GM12892 (cell line): ENCODE results near the gene KLF7.
A peak's percentile ranks its signal among the peaks of the same experiment; 100 is the strongest.

Experiments used
- DNase-seq: peaks from one replicate; pipeline ENCODE4 v3.0.0; 2011; ENCODE audit not compliant: insufficient read length
- FAIRE-seq: peaks from 2 replicates; lab custom pipeline; 2011; peaks lifted over from hg19 to GRCh38; lab: Jason Lieb, UNC
- POLR2A ChIP-seq: IDR thresholded peaks from 2 replicates; pipeline ENCODE4 v1.6.1; 2011; ENCODE audit warnings: low read depth, low read length, control low read depth
- POLR2AphosphoS5 ChIP-seq: IDR thresholded peaks from 2 replicates; pipeline ENCODE4 v1.6.1; 2011; ENCODE audit warnings: low read depth, low read length, control low read depth
- TAF1 ChIP-seq: IDR thresholded peaks from 2 replicates; pipeline ENCODE4 v1.6.1; 2011; ENCODE audit warnings: low read depth, mild to moderate bottlenecking, control low read depth, low read length, borderline replicate concordance

KLF7 gene

GRCh38 chr2:207141386-207141785 lies 24.4 kb downstream of the KLF7 start:
- FAIRE-seq (peak; percentile 84), DNase-seq (no peak)
- TF ChIP-seq POLR2AphosphoS5 = no peak
- no peak for TF ChIP-seq TAF1
- no peak for TF ChIP-seq POLR2A

GRCh38 chr2:207140265-207140664 lies 25.5 kb downstream of the KLF7 start:
- FAIRE-seq (no peak), DNase-seq (no peak)
- TF ChIP-seq TAF1 = no peak
- no peak for TF ChIP-seq POLR2A
- TF ChIP-seq POLR2AphosphoS5 = no peak

- TF ChIP-seq TAF1 (no peak), POLR2AphosphoS5 (no peak), POLR2A (no peak)
- DNase-seq = no peak
- FAIRE-seq = no peak
These were observed 26.2 kb downstream of the KLF7 start for GRCh38 chr2:207139552-207139951.

GRCh38 chr2:207138627-207139297 lies 27.0 kb downstream of the KLF7 start:
- no peak for TF ChIP-seq POLR2A
- no peak for TF ChIP-seq POLR2AphosphoS5
- no peak for TF ChIP-seq TAF1
- DNase-seq = no peak
- no peak for FAIRE-seq

GRCh38 chr2:207137596-207138337 lies 28.0 kb downstream of the KLF7 start:
- TF ChIP-seq POLR2AphosphoS5 (no peak), TAF1 (no peak), POLR2A (no peak)
- no peak for FAIRE-seq
- DNase-seq = no peak

- TF ChIP-seq POLR2AphosphoS5 (no peak), TAF1 (no peak), POLR2A (no peak)
- DNase-seq (no peak), FAIRE-seq (no peak)
These were observed 28.9 kb downstream of the KLF7 start for GRCh38 chr2:207136874-207137273.

- no peak for FAIRE-seq
- TF ChIP-seq POLR2A (no peak), TAF1 (no peak), POLR2AphosphoS5 (no peak)
- DNase-seq = no peak
These were observed 29.8 kb downstream of the KLF7 start for GRCh38 chr2:207135801-207136457.

- FAIRE-seq = no peak
- DNase-seq = no peak
- TF ChIP-seq TAF1 (no peak), POLR2AphosphoS5 (no peak), POLR2A (no peak)
These were observed 30.4 kb downstream of the KLF7 start for GRCh38 chr2:207135340-207135739.

- no peak for FAIRE-seq
- TF ChIP-seq POLR2A (no peak), POLR2AphosphoS5 (no peak), TAF1 (no peak)
- no peak for DNase-seq
These were observed 31.8 kb downstream of the KLF7 start for GRCh38 chr2:207133820-207134519.

- no peak for DNase-seq
- FAIRE-seq = no peak
- TF ChIP-seq TAF1 (no peak), POLR2A (no peak), POLR2AphosphoS5 (no peak)
These were observed 32.3 kb downstream of the KLF7 start for GRCh38 chr2:207133458-207133819.

- no peak for TF ChIP-seq POLR2A
- TF ChIP-seq TAF1 = no peak
- TF ChIP-seq POLR2AphosphoS5 = no peak
- no peak for FAIRE-seq
These were observed 33.7 kb downstream of the KLF7 start for GRCh38 chr2:207132019-207132418.

GRCh38 chr2:207131594-207131993 lies 34.2 kb downstream of the KLF7 start:
- no peak for DNase-seq
- TF ChIP-seq POLR2AphosphoS5 (no peak), POLR2A (no peak), TAF1 (no peak)
- no peak for FAIRE-seq

More at GRCh38 chr2:207132019-207132418, 33.7 kb downstream of the KLF7 start:
- DNase-seq = no peak
